IPS DF 19.7 (cell line): ENCODE results near the gene ZNRF2.

Experiments
- DNase-seq: peaks from one replicate; pipeline ENCODE4 v3.0.0-alpha.2; 2013; ENCODE audit warnings: low read depth, low spot score

ZNRF2 gene

DNA sequence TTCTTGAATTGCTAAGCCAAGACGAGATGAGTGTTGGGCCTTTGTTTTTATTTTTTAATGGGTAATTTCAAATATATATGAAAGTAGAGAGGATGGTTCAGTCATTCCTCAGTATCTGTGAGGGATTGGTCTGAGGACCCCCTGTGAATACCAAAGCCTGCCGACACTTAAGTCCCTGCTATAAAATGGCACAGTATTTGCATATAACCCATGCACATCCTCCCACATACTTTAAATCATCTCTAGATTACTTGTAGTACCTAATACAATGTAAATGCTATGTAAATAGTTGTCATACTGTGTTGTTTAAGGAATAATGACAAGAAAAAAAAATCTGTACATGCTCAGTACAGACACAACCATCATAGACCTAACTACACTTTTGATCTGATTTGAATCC is 120.8 kb downstream of the ZNRF2 start:
- no peak for DNase-seq

DNA sequence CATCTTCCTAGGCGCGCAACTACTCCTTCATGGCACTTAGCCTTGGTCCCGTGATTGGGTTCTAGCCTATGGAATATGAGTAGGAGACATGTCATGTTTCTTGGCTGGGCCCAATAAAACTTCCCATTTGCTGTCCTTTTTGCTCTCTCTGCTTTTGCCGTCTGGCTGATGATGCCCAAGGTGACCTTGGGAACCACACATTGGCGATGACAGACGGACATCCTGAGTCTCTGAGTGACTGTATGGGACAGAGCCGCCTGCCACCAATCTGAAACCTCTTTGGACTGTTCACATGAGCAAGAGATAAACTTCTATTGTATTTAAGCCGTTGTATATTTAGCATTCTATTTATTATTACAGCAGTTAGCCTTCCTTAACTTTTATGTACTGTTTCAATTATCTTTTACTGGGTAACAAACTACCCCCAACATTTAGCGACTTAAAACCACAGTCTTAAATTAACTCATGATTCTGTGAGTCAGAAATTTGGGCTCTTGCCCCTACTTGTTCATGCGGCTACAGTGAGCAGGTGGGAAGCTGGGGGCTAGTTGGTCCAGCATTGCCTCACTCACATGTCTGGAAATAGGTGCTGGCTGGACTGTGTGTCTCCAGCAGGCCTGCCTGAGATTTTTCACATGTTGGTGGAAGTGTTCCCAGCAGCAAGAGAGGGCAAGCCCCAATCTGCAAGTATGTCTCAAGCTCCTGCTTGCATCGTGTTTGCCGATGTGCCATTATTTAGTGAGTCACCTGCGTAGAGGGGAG is 122.4 kb downstream of the ZNRF2 start:
- no peak for DNase-seq

DNA sequence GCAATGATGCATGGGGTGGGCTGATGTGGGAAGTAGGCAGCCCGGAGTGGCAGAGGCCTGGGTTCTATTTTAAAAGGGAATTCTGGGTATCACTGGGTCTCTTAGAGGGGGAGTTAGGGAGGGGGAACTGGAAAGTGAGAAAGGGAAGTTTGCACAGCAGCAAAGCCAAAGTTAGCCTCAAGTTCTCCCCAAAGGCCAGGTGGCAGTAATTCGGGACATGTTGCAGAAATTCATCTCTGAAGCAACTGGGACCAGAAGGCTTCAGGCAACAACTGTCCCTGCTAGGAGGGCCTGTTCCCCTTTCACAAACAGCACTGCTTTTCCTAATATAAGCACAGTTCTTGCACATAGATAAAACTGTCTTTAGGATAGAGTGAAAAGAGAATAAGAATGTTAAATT is 126.8 kb downstream of the ZNRF2 start:
- DNase-seq = no peak

DNA sequence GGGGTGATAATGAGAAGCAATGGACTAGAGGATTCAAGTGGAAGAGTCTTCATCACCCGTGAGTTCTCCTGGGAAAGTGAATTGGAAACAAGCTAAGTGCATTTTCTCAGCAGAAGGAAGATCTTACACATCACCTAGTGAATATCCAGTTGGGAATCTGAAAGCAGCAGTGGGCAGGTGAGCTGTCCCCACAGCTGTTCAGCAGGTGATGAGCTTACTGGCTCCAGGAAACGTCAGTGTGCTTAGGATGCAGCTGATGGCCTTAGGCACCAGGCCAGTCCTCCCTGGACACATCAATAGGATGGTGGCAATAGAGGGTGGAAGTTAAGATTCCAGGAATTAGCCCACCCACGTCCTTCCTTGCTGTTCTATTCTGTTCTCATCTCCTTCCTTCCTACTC is 127.5 kb downstream of the ZNRF2 start:
- DNase-seq = no peak

DNA sequence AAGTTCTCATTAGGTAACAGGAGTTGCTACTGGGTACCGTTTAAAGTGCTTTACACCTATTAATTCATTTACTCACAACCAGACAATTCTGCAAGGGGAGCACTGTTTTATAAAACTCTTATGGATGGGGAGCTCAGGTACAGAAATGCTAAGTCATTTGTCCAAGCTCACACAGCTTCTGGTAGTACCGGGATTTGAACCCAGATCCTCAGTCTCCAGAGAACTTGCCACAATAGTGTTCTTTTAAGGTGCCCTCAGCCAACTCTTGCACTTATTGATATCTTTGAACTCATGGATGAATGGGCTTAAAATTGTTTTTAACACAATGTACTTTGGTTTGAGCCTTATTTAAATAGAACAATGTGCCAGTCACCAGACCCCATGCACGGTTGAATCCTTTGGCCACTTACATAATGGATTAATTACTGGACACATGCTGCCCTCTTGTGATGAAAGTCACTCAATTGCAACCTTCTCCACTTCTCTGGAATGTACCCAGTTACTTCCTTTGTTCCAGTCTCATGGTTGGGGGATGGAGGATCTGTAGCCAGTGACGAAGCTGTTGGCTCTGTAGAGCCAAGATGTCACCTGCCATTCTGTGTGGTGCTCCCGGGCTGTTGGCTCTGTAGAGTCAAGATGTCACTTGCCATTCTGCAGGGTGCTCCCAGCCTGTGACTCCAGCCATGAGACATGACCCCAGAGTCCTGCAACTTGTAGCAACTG is 128.5 kb downstream of the ZNRF2 start:
- peak; percentile 65 for DNase-seq

DNA sequence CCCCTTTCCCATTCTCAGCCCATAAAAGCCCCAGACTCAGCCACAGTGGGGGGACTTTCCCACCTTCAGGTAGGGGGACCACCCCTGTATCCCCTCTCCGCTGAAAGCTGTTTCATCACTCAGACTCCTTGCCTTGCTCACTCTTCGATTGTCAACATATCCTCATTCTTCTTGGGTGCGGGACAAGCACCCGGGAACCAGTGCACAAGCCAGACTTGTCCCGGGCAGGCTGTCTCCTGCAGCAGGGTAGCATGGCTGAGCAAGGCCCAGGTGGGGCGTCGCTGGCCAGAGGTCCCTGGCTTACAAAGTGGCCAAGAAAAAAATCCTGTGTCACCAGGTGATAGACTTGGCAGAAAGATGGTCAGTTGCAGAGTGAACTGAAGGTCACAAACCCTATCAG is 129.5 kb downstream of the ZNRF2 start:
- no peak for DNase-seq
